A549 (cell line): ENCODE results near the gene MTG2.

Experiments used
- CTCF ChIP-seq: fragments of >200 bp; sonication (Bioruptor Twin); formaldehyde crosslinking; IDR thresholded peaks from 3 replicates; pipeline ENCODE4 v1.5.1; 2016
- FOSB ChIP-seq: fragments of 250-450 bp; sonication (Bioruptor Pico); IDR thresholded peaks from 2 replicates; pipeline ENCODE4 v1.5.0; 2020; ENCODE audit warnings: mild to moderate bottlenecking, moderate library complexity
- NR3C1 ChIP-seq: fragments of >200 bp; sonication (Bioruptor Twin); formaldehyde crosslinking; IDR thresholded peaks from 3 replicates; pipeline ENCODE4 v1.6.1; 2017
- USF2 ChIP-seq: fragments of 450-650 bp; IDR thresholded peaks from 2 replicates; pipeline ENCODE4 v1.6.1; 2014; ENCODE audit warnings: antibody characterized with exemption

GRCh38 chr20:62138204-62138543 lies 44.7 kb upstream of the MTG2 start:
- TF ChIP-seq CTCF (no peak), NR3C1 (no peak), USF2 (no peak), FOSB (CRISPR knock-in tag) (no peak)
